Measurements from ENCODE around the gene DAB2. TPM values are rescaled to one million over a fixed set of nuclear protein-coding genes. Genes with fewer than 3 reads are reported as not detected.

The DAB2 gene
- total RNA-seq, 2 experiments from 2014 or later = 0.40 TPM; not detected in 1

- DNase-seq (ENCODE audit: low spot score) = peak; percentile 45
- no peak overlapping the region for H3K4me3 ChIP-seq (ENCODE audit: low read depth, low read length, poor library complexity, severe bottlenecking)
- H3K27ac ChIP-seq (ENCODE audit: low read depth, low read length, poor library complexity, severe bottlenecking) = no peak overlapping the region
- TF ChIP-seq CTCF (conservative IDR thresholded peaks at IDR 0.05; ENCODE audit: low read length) = no peak
- no peak for TF ChIP-seq EZH2phosphoT487 (IDR thresholded peaks at IDR 0.05; ENCODE audit: borderline replicate concordance, low read depth, low read length)
- no peak overlapping the region for H2AFZ ChIP-seq (ENCODE audit: low read length)
- BruUV-seq (replicated peaks) = no TSS peak
- ChIA-PET CTCF (ENCODE audit: unreplicated experiment) (no interaction called here), POLR2A (interaction anchor here (0.6 to 1.3 kb wide), 3 partner anchors 15 to 166 kb away, joined by 3 to 6 read pairs (median 5); no protein-coding TSS in a partner anchor)
- H4K20me1 ChIP-seq (ENCODE audit: insufficient read depth, low read length) = no peaks in the 10 kb centered on the region
- H3K9me3 ChIP-seq (ENCODE audit: low read length) = no peaks in the 10 kb centered on the region
- H3K36me3 ChIP-seq (ENCODE audit: insufficient read depth, low read length) = no peaks in the 10 kb centered on the region
- no peaks in the 10 kb centered on the region for H3K4me1 ChIP-seq (ENCODE audit: insufficient read depth, low read length, poor library complexity, severe bottlenecking)
- H3K9me2 ChIP-seq (ENCODE audit: insufficient read depth, low read length) = no peaks in the 10 kb centered on the region
- H3K4me2 ChIP-seq (ENCODE audit: low read length) = no peak overlapping the region
- intact Hi-C loops (cut with micrococcal nuclease; ENCODE audit: unreplicated experiment) = loop anchor here (10.0 kb wide), 1 partner anchor 156 kb away; the partner anchor contains the start of gene FYB1
- H3K79me2 ChIP-seq (ENCODE audit: insufficient read depth, low read depth, low read length) = no peaks in the 10 kb centered on the region
Observed at GRCh38 chr5:39370555-39371366, 54.0 kb downstream of the DAB2 start.

- TF ChIP-seq EZH2phosphoT487 (IDR thresholded peaks at IDR 0.05; ENCODE audit: borderline replicate concordance, low read depth, low read length) (no peak), CTCF (conservative IDR thresholded peaks at IDR 0.05; ENCODE audit: low read length) (no peak)
- Histone ChIP-seq H3K9me3 (ENCODE audit: low read length) (no peaks in the 10 kb centered on the region), H3K4me2 (ENCODE audit: low read length) (no peak overlapping the region), H4K20me1 (ENCODE audit: insufficient read depth, low read length) (no peaks in the 10 kb centered on the region), H3K27ac (ENCODE audit: low read depth, low read length, poor library complexity, severe bottlenecking) (no peak overlapping the region), H3K36me3 (ENCODE audit: insufficient read depth, low read length) (no peaks in the 10 kb centered on the region), H3K79me2 (ENCODE audit: insufficient read depth, low read depth, low read length) (no peaks in the 10 kb centered on the region), H3K9me2 (ENCODE audit: insufficient read depth, low read length) (no peaks in the 10 kb centered on the region), H3K4me3 (ENCODE audit: low read depth, low read length, poor library complexity, severe bottlenecking) (no peak overlapping the region), H2AFZ (ENCODE audit: low read length) (no peak overlapping the region), H3K4me1 (ENCODE audit: insufficient read depth, low read length, poor library complexity, severe bottlenecking) (no peaks in the 10 kb centered on the region)
- ChIA-PET POLR2A (no interaction called here), CTCF (ENCODE audit: unreplicated experiment) (no interaction called here)
- intact Hi-C loops (cut with micrococcal nuclease; ENCODE audit: unreplicated experiment) = no loop called here
- no peak for DNase-seq (ENCODE audit: low spot score)
- BruUV-seq (replicated peaks) = no TSS peak
Observed at GRCh38 chr5:39369123-39369815, 55.5 kb downstream of the DAB2 start.

GRCh38 chr5:39368116-39368515 lies 56.7 kb downstream of the DAB2 start:
- no peak overlapping the region for H3K4me3 ChIP-seq (ENCODE audit: low read depth, low read length, poor library complexity, severe bottlenecking)
- no peak for DNase-seq (ENCODE audit: low spot score)
- no peak overlapping the region for H3K4me2 ChIP-seq (ENCODE audit: low read length)
- no peaks in the 10 kb centered on the region for H3K4me1 ChIP-seq (ENCODE audit: insufficient read depth, low read length, poor library complexity, severe bottlenecking)
- intact Hi-C loops (cut with micrococcal nuclease; ENCODE audit: unreplicated experiment) = no loop called here
- no peaks in the 10 kb centered on the region for H3K9me3 ChIP-seq (ENCODE audit: low read length)
- ChIA-PET POLR2A (no interaction called here), CTCF (ENCODE audit: unreplicated experiment) (no interaction called here)
- H3K9me2 ChIP-seq (ENCODE audit: insufficient read depth, low read length) = no peaks in the 10 kb centered on the region
- no peaks in the 10 kb centered on the region for H3K79me2 ChIP-seq (ENCODE audit: insufficient read depth, low read depth, low read length)
- BruUV-seq (replicated peaks) = no TSS peak
- H4K20me1 ChIP-seq (ENCODE audit: insufficient read depth, low read length) = no peaks in the 10 kb centered on the region
- no peaks in the 10 kb centered on the region for H3K36me3 ChIP-seq (ENCODE audit: insufficient read depth, low read length)
- TF ChIP-seq CTCF (conservative IDR thresholded peaks at IDR 0.05; ENCODE audit: low read length) (no peak), EZH2phosphoT487 (IDR thresholded peaks at IDR 0.05; ENCODE audit: borderline replicate concordance, low read depth, low read length) (no peak)
- no peak overlapping the region for H2AFZ ChIP-seq (ENCODE audit: low read length)
- no peak overlapping the region for H3K27ac ChIP-seq (ENCODE audit: low read depth, low read length, poor library complexity, severe bottlenecking)
